ENCODE results near the gene KLF13. TPM values are rescaled to one million over a fixed set of nuclear protein-coding genes. Genes with fewer than 3 reads are reported as not detected.

KLF13 gene
- 88.2 to 118 TPM (median 104 TPM) in 5 replicates for total RNA-seq (2022; extraction: Qiagen RNA extraction; ENCODE audit: low read depth)

DNA sequence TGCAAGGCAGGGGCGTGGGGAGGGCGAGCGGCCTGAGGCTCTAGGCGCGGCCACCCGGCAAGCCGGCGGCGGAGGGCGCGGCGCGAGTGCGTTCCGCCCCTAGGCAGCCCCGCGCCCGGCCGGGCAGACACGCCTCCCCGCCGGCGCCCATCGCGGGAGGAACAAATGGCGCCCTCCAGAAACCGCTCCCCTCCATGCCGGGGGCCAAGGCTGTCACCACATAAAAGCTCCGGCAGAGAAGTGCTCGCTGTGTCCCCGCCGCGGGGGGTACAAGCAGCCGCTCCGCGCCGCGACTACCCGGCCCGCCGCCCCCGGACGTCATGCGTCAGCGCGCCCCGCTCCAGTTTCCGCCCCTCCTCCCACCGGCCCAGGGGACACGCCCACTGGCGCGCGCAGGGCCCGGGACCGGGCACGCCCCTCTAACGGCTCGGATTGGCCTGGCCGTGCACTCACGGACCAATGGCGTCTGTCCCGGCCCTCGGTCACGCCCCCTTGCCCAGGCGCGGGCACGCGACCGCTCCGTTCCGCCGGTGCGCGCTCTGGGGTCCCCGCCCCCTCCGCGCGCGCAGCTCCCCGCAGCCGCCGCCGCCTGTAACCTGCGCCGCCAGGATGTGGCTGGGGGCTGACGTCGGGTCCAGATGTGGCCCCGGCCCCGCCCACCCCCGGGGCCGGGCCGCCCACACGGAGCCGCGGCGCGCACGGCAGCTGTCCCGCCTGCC lies at the start of gene KLF13:
KLF13 (plus strand) TSS at position 680 of the 719 bp plus-strand sequence. CDS start 378 bp downstream, outside the sequence.

Other genes with a start within 250 kb of the KLF13 start
- not detected in 5 replicates for gene TRPM1, start 225.1 kb upstream of the KLF13 start, total RNA-seq (2022; extraction: Qiagen RNA extraction; ENCODE audit: low read depth)